HepG2 (cell line): ENCODE results near the gene PIGW. TPM values are rescaled to one million over a fixed set of nuclear protein-coding genes. Genes with fewer than 3 reads are reported as not detected.
A peak's percentile ranks its signal among the peaks of the same experiment; 100 is the strongest.

Experiments used
- ATM ChIP-seq: fragments of 450-650 bp; IDR thresholded peaks from 2 replicates; pipeline ENCODE4 v1.7.1; 2017; ENCODE audit warnings: mild to moderate bottlenecking, borderline replicate concordance
- BCL3 ChIP-seq: sonication (generic); formaldehyde crosslinking; IDR thresholded peaks from 2 replicates; pipeline ENCODE4 v1.5.1; 2020; ENCODE audit warnings: mild to moderate bottlenecking, missing genetic modification reagents, moderate library complexity
- BCLAF1 ChIP-seq: fragments of 450-650 bp; IDR thresholded peaks from 2 replicates; pipeline ENCODE4 v1.6.1; 2017; ENCODE audit warnings: mild to moderate bottlenecking
- DRAP1 ChIP-seq: IDR thresholded peaks from 2 replicates; pipeline ENCODE4 v1.6.1; 2016; ENCODE audit warnings: missing genetic modification reagents, missing compliant biosample characterization
- ELF3 ChIP-seq: IDR thresholded peaks from 2 replicates; pipeline ENCODE4 v1.6.1; 2016; ENCODE audit warnings: missing genetic modification reagents, missing compliant biosample characterization
- ESRRA ChIP-seq: sonication (generic); formaldehyde crosslinking; IDR thresholded peaks from 2 replicates; pipeline ENCODE4 v1.5.1; 2020; ENCODE audit warnings: mild to moderate bottlenecking, low read depth, missing genetic modification reagents
- IKZF4 ChIP-seq: sonication (generic); formaldehyde crosslinking; IDR thresholded peaks from 2 replicates; pipeline ENCODE4 v1.5.1; 2020; ENCODE audit warnings: borderline replicate concordance, mild to moderate bottlenecking, low read depth, missing genetic modification reagents; ENCODE audit errors: not compliant biosample characterization
- KDM2A ChIP-seq: sonication (generic); formaldehyde crosslinking; IDR thresholded peaks from 2 replicates; pipeline ENCODE4 v1.4.0; 2020; ENCODE audit warnings: low read depth, missing genetic modification reagents, borderline replicate concordance
- NFKB2 ChIP-seq: sonication (generic); formaldehyde crosslinking; IDR thresholded peaks from 2 replicates; pipeline ENCODE4 v1.4.0; 2020; ENCODE audit warnings: missing genetic modification reagents, borderline replicate concordance
- PATZ1 ChIP-seq: sonication (generic); formaldehyde crosslinking; IDR thresholded peaks from 2 replicates; pipeline ENCODE4 v1.4.0; 2020; ENCODE audit warnings: missing genetic modification reagents
- POLR2A ChIP-seq, 2 experiments: IDR thresholded peaks; 2 replicates each; pipeline ENCODE4 v1.6.1; 2011; ENCODE audit warnings: low read depth in 2 of 2, low read length in 2 of 2, mild to moderate bottlenecking in 1 of 2, moderate library complexity in 1 of 2; ENCODE audit not compliant: insufficient read depth in 1 of 2
- PTBP1 ChIP-seq: fragments of 200-400 bp; formaldehyde crosslinking; IDR thresholded peaks from 2 replicates; pipeline ENCODE4 v1.6.1; 2018; ENCODE audit warnings: low read length, low read depth; ENCODE audit not compliant: poor library complexity, severe bottlenecking
- RFXAP ChIP-seq: sonication (generic); formaldehyde crosslinking; IDR thresholded peaks from 2 replicates; pipeline ENCODE4 v1.4.0; 2020; ENCODE audit warnings: missing genetic modification reagents, borderline replicate concordance
- RNF2 ChIP-seq: fragments of 450-650 bp; conservative IDR thresholded peaks from 2 replicates; pipeline ENCODE4 v1.6.1; 2016; ENCODE audit warnings: low read depth
- SATB2 ChIP-seq: sonication (generic); formaldehyde crosslinking; IDR thresholded peaks from 2 replicates; pipeline ENCODE4 v1.5.0; 2020; ENCODE audit warnings: missing genetic modification reagents
- SMARCC2 ChIP-seq: fragments of 450-650 bp; IDR thresholded peaks from 2 replicates; pipeline ENCODE4 v1.6.1; 2017; ENCODE audit warnings: antibody characterized with exemption, mild to moderate bottlenecking
- TRIM24 ChIP-seq: sonication (generic); formaldehyde crosslinking; IDR thresholded peaks from 2 replicates; pipeline ENCODE4 v1.8.0; 2022; ENCODE audit warnings: mild to moderate bottlenecking, missing genetic modification reagents
- ZFP36L1 ChIP-seq: sonication (generic); formaldehyde crosslinking; IDR thresholded peaks from 2 replicates; pipeline ENCODE4 v1.8.0; 2022; ENCODE audit warnings: mild to moderate bottlenecking, missing genetic modification reagents, moderate library complexity
- ZFP90 ChIP-seq: sonication (generic); formaldehyde crosslinking; IDR thresholded peaks from 2 replicates; pipeline ENCODE4 v1.8.0; 2022; ENCODE audit warnings: missing genetic modification reagents, mild to moderate bottlenecking, inconsistent platforms, borderline replicate concordance
- ZFY ChIP-seq: sonication (generic); formaldehyde crosslinking; IDR thresholded peaks from 2 replicates; pipeline ENCODE4 v1.4.0; 2020; ENCODE audit warnings: missing genetic modification reagents
- ZNF761 ChIP-seq: sonication (generic); formaldehyde crosslinking; conservative IDR thresholded peaks from 2 replicates; pipeline ENCODE4 v1.4.0; 2020; ENCODE audit warnings: mild to moderate bottlenecking, missing genetic modification reagents
- ZNF782 ChIP-seq: sonication (generic); formaldehyde crosslinking; IDR thresholded peaks from 2 replicates; pipeline ENCODE4 v1.4.0; 2020; ENCODE audit warnings: missing genetic modification reagents, mild to moderate bottlenecking, borderline replicate concordance
- ZSCAN29 ChIP-seq: sonication (generic); formaldehyde crosslinking; conservative IDR thresholded peaks from 2 replicates; pipeline ENCODE4 v1.4.0; 2020; ENCODE audit warnings: mild to moderate bottlenecking, missing genetic modification reagents
- polyA plus RNA-seq, 8 experiments: library from polyadenylated mRNA; depleted of rRNA in 3 of 8; stranded (reverse) in 7 of 8; unstranded in 1 of 8; fragments of >200 nt; fragmentation: Illumina TruSeq in 4 of 8; extraction: Trizol in 4 of 8; gene quantifications; 2 replicates each; pipeline versions ENCODE4 v1.2.1 to v1.2.3, GENCODE V29; 2011 to 2016; ENCODE audit warnings: low read depth in 4 of 8, missing spikeins in 1 of 8, mixed read lengths in 1 of 8; ENCODE audit not compliant: insufficient read depth in 1 of 8
- total RNA-seq, 5 experiments: library from RNA; depleted of rRNA; stranded (reverse); fragments of >200 nt; fragmentation: Illumina TruSeq; extraction: Trizol; gene quantifications; 2 replicates each; pipeline ENCODE4 v1.2.3, GENCODE V29; 2016; ENCODE audit warnings: low read depth in 1 of 5

Gene PIGW
- total and polyA plus RNA-seq, 2 of the 13 experiments (the other 11 are each of a cell fraction or from before 2014, with no cell fraction given), result 9.0 to 24.0 TPM

GRCh38 chr17:36533935-36534839, 600 bp upstream of the PIGW start (continued):
- TF ChIP-seq SMARCC2 (no peak), ZSCAN29 (CRISPR knock-in tag) (0 out of 2 replicates have a peak, but pooled peaks have one; percentile 6), ZFP90 (CRISPR knock-in tag) (no peak), DRAP1 (no peak), POLR2A (IDR thresholded peaks at IDR 0.05; ENCODE audit: insufficient read depth in 1 of 2, low read depth in 2 of 2, low read length in 2 of 2) (peak in 1 of 2 experiments; percentile 14; a peak in 2 of 4 replicates), BCLAF1 (no peak), KDM2A (peak; percentile 14; the same call in 1 of the 2 replicates), NFKB2 (CRISPR knock-in tag) (peak; percentile 16; the same call in 1 of the 2 replicates), RNF2 (no peak), BCL3 (CRISPR knock-in tag) (no peak), ESRRA (CRISPR knock-in tag) (no peak), ZFP36L1 (no peak), TRIM24 (CRISPR knock-in tag) (no peak), ZFY (no peak), PATZ1 (CRISPR knock-in tag) (peak; percentile 66), SATB2 (CRISPR knock-in tag) (no peak), ZNF761 (CRISPR knock-in tag) (no peak), IKZF4 (no peak), ZNF782 (CRISPR knock-in tag) (no peak), PTBP1 (no peak), ELF3 (no peak), ATM (no peak), RFXAP (CRISPR knock-in tag) (no peak)
